H9 (cell line): ENCODE measurements around the gene NR2F2. TPM values are rescaled to one million over a fixed set of nuclear protein-coding genes. Genes with fewer than 3 reads are reported as not detected.

Source experiments
- DNase-seq: peaks from one replicate; pipeline ENCODE4 v3.0.0-alpha.2; 2017
- H2AFZ ChIP-seq: one replicate; pipeline ENCODE4 v1.6.1; 2013; ENCODE audit warnings: mild to moderate bottlenecking, low read length, control low read depth, moderate library complexity
- H2AK5ac ChIP-seq: 2 replicates; pipeline ENCODE4 v1.6.1; 2013; ENCODE audit warnings: low read length, control low read depth, mixed read lengths; ENCODE audit not compliant: insufficient read length
- H2BK120ac ChIP-seq: one replicate; pipeline ENCODE4 v1.6.1; 2013; ENCODE audit warnings: low read depth, mild to moderate bottlenecking, low read length, control low read depth, inconsistent platforms; ENCODE audit not compliant: poor library complexity, severe bottlenecking
- H2BK12ac ChIP-seq: 2 replicates; pipeline ENCODE4 v1.6.1; 2013; ENCODE audit warnings: low read length, control low read depth, mixed read lengths, low read depth; ENCODE audit not compliant: insufficient read length
- H2BK15ac ChIP-seq: 2 replicates; pipeline ENCODE4 v1.6.1; 2013; ENCODE audit warnings: low read depth, low read length, control low read depth
- H2BK20ac ChIP-seq: one replicate; pipeline ENCODE4 v1.6.1; 2013; ENCODE audit warnings: low read depth, mild to moderate bottlenecking, low read length, control low read depth, inconsistent platforms; ENCODE audit not compliant: poor library complexity, severe bottlenecking
- H2BK5ac ChIP-seq: 2 replicates; pipeline ENCODE4 v1.6.1; 2013; ENCODE audit warnings: low read length, control low read depth, mixed read lengths; ENCODE audit not compliant: insufficient read length
- H3K14ac ChIP-seq: 2 replicates; pipeline ENCODE4 v1.6.1; 2013; ENCODE audit warnings: low read length, control low read depth; ENCODE audit not compliant: insufficient read depth
- H3K18ac ChIP-seq: 2 replicates; pipeline ENCODE4 v1.6.1; 2013; ENCODE audit warnings: low read depth, mild to moderate bottlenecking, mixed read lengths, low read length, control low read depth; ENCODE audit not compliant: insufficient read length
- H3K23ac ChIP-seq: 2 replicates; pipeline ENCODE4 v1.6.1; 2013; ENCODE audit warnings: low read length, control low read depth, mixed read lengths, low read depth; ENCODE audit not compliant: insufficient read length
- H3K23me2 ChIP-seq: 2 replicates; pipeline ENCODE4 v1.6.1; 2013; ENCODE audit warnings: low read depth, mild to moderate bottlenecking, mixed read lengths, low read length, control low read depth; ENCODE audit not compliant: insufficient read length, poor library complexity, severe bottlenecking
- H3K27ac ChIP-seq: 2 replicates; pipeline ENCODE4 v1.5.1; 2013; ENCODE audit warnings: low read length, control low read depth, mixed read lengths, low read depth; ENCODE audit not compliant: insufficient read length
- H3K27me3 ChIP-seq: 2 replicates; pipeline ENCODE4 v1.6.1; 2013; ENCODE audit warnings: low read length, control low read depth, inconsistent platforms; ENCODE audit not compliant: insufficient read depth
- H3K4ac ChIP-seq: 2 replicates; pipeline ENCODE4 v1.6.1; 2013; ENCODE audit warnings: low read depth, mild to moderate bottlenecking, control low read depth, inconsistent platforms, low read length, moderate library complexity
- H3K4me1 ChIP-seq: 2 replicates; pipeline ENCODE4 v1.6.1; 2013; ENCODE audit warnings: low read length, control low read depth, inconsistent platforms; ENCODE audit not compliant: insufficient read depth
- H3K4me2 ChIP-seq: 2 replicates; pipeline ENCODE4 v1.6.1; 2013; ENCODE audit warnings: low read length, control low read depth, mixed read lengths; ENCODE audit not compliant: insufficient read length, insufficient read depth
- H3K56ac ChIP-seq: 2 replicates; pipeline ENCODE4 v1.6.1; 2013; ENCODE audit warnings: low read depth, mild to moderate bottlenecking, mixed read lengths, low read length, control low read depth; ENCODE audit not compliant: insufficient read length
- H3K79me1 ChIP-seq: 2 replicates; pipeline ENCODE4 v1.6.1; 2013; ENCODE audit warnings: low read depth, mild to moderate bottlenecking, moderate library complexity, low read length, control low read depth, inconsistent platforms; ENCODE audit not compliant: insufficient read depth, poor library complexity, severe bottlenecking
- H3K79me2 ChIP-seq: 2 replicates; pipeline ENCODE4 v1.6.1; 2013; ENCODE audit warnings: low read length, control low read depth, inconsistent platforms; ENCODE audit not compliant: insufficient read depth
- H3K9ac ChIP-seq: 2 replicates; pipeline ENCODE4 v1.6.1; 2013; ENCODE audit warnings: low read length, control low read depth, mixed read lengths; ENCODE audit not compliant: insufficient read length; ENCODE audit errors: extremely low read depth
- H3K9me3 ChIP-seq: one replicate; pipeline ENCODE4 v1.6.1; 2013; ENCODE audit warnings: low read depth, low read length, inconsistent platforms; ENCODE audit not compliant: control insufficient read depth
- H3T11ph ChIP-seq: one replicate; pipeline ENCODE4 v1.6.1; 2013; ENCODE audit warnings: mild to moderate bottlenecking, low read length, control low read depth, inconsistent platforms
- H4K20me1 ChIP-seq: one replicate; pipeline ENCODE4 v1.6.1; 2013; ENCODE audit not compliant: control insufficient read depth, insufficient read length, insufficient read depth
- H4K5ac ChIP-seq: 2 replicates; pipeline ENCODE4 v1.6.1; 2013; ENCODE audit warnings: low read depth, mild to moderate bottlenecking, mixed read lengths, low read length, control low read depth; ENCODE audit not compliant: insufficient read length
- H4K8ac ChIP-seq: replicated peaks from 2 replicates; pipeline ENCODE4 v1.6.1; 2013; ENCODE audit warnings: low read length, control low read depth, mixed read lengths, low read depth; ENCODE audit not compliant: insufficient read length
- H4K91ac ChIP-seq: 2 replicates; pipeline ENCODE4 v1.6.1; 2013; ENCODE audit warnings: low read depth, mild to moderate bottlenecking, moderate library complexity, mixed read lengths, low read length, control low read depth; ENCODE audit not compliant: insufficient read length
- H3K27ac Mint-ChIP-seq, 3 experiments: 2 replicates in 2 of 3; 3 replicates in 1 of 3; pipeline ENCODE4 v1.8.0; 2020 to 2021; ENCODE audit warnings: mixed read lengths in 3 of 3, mild to moderate bottlenecking in 1 of 3, moderate library complexity in 1 of 3
- H3K27me3 Mint-ChIP-seq: 2 replicates; pipeline ENCODE4 v1.8.0; 2021; ENCODE audit warnings: low read depth, mild to moderate bottlenecking, moderate library complexity, mixed read lengths
- H3K36me3 Mint-ChIP-seq, 3 experiments: 2 replicates in 2 of 3; 3 replicates in 1 of 3; pipeline ENCODE4 v1.8.0; 2020 to 2021; ENCODE audit warnings: low read depth in 3 of 3, mixed read lengths in 3 of 3; ENCODE audit not compliant: insufficient read depth in 1 of 3
- H3K4me1 Mint-ChIP-seq, 2 experiments: 2 replicates each; pipeline ENCODE4 v1.8.0; 2020; ENCODE audit warnings: mixed read lengths in 2 of 2
- H3K4me3 Mint-ChIP-seq, 2 experiments: 2 replicates in 1 of 2; 3 replicates in 1 of 2; pipeline ENCODE4 v1.8.0; 2020 to 2021; ENCODE audit warnings: mild to moderate bottlenecking in 2 of 2, mixed read lengths in 2 of 2, moderate library complexity in 1 of 2
- H3K9me3 Mint-ChIP-seq, 2 experiments: 2 replicates in 1 of 2; 3 replicates in 1 of 2; pipeline ENCODE4 v1.8.0; 2020; ENCODE audit warnings: mild to moderate bottlenecking in 2 of 2, mixed read lengths in 2 of 2, moderate library complexity in 1 of 2
- CTCF ChIP-seq: fragments of 200-600 bp; sonication (generic); conservative IDR thresholded peaks from 3 replicates; pipeline ENCODE4 v1.8.0; 2021; ENCODE audit warnings: antibody characterized with exemption, mild to moderate bottlenecking
- WGBS: extraction: QIAGEN DNeasy Blood & Tissue Kit; methylation state at CpG from one replicate; pipeline ENCODE4 v1.1.7; 2013; ENCODE audit warnings: missing lambda C conversion rate, low lambda C conversion rate, mixed read lengths; ENCODE audit not compliant: insufficient read length; ENCODE audit errors: extremely low coverage; 5-methylcytosine and 5-hydroxymethylcytosine counted together
- total RNA-seq: library from RNA; stranded (reverse); gene quantifications from 2 replicates; pipeline ENCODE4 v1.2.1, GENCODE V29; 2021

NR2F2 gene
- total RNA-seq, 1 experiment from 2014 or later = 0.24 TPM

- no peak overlapping the region for H3K27ac ChIP-seq
- no peaks in the 10 kb centered on the region for H4K20me1 ChIP-seq
- no peak overlapping the region for H2AFZ ChIP-seq
- peaks cover 62% of the 10 kb centered on the region for H3K27me3 ChIP-seq
- no peaks in the 10 kb centered on the region for H3K9me3 ChIP-seq
- no peak overlapping the region for H3K23ac ChIP-seq
- H2BK120ac ChIP-seq = no peak overlapping the region
- H3K4ac ChIP-seq = no peak overlapping the region
- Mint-ChIP-seq H3K4me3 (peak overlapping the region in 1 of 2 experiments; percentile 73; a peak in 4 of 5 replicates), H3K36me3 (no peaks in the 10 kb centered on the region), H3K27me3 (peaks cover 99% of the 10 kb centered on the region), H3K27ac (no peak overlapping the region), H3K9me3 (peaks cover 0 to 5% of the 10 kb centered on the region in 2 experiments; a peak in 2 of 5 replicates), H3K4me1 (peaks cover 5 to 45% of the 10 kb centered on the region in 2 experiments)
- no peak overlapping the region for H3K18ac ChIP-seq
- H3K4me1 ChIP-seq = no peaks in the 10 kb centered on the region
- H2BK20ac ChIP-seq = no peak overlapping the region
- peak; percentile 32 for DNase-seq
- WGBS = no CpG with 5 or more reads among the region's 28 CpGs
- no peak overlapping the region for H4K91ac ChIP-seq
- no peaks in the 10 kb centered on the region for H3K79me1 ChIP-seq
- H2BK5ac ChIP-seq = no peak overlapping the region
- no peaks in the 10 kb centered on the region for H3K79me2 ChIP-seq
- no peak overlapping the region for H4K5ac ChIP-seq
- H3K23me2 ChIP-seq = peaks cover 10% of the 10 kb centered on the region
- no peak overlapping the region for H4K8ac ChIP-seq
- no peak overlapping the region for H2AK5ac ChIP-seq
- no peak overlapping the region for H2BK15ac ChIP-seq
- no peak overlapping the region for H3K9ac ChIP-seq
- no peak for TF ChIP-seq CTCF
- H3K4me2 ChIP-seq = peak overlapping the region; percentile 23
- H3T11ph ChIP-seq = no peak overlapping the region
- H3K56ac ChIP-seq = no peak overlapping the region
- H3K14ac ChIP-seq = no peak overlapping the region
- H2BK12ac ChIP-seq = no peak overlapping the region
Observed at GRCh38 chr15:96320703-96321638, 9.5 kb upstream of the NR2F2 start.
